Transverse colon (tissue), 3 donors: ENCODE results near the gene TTF2.

Experiments used
- EP300 ChIP-seq: sonication (generic); formaldehyde crosslinking; IDR thresholded peaks from one replicate; pipeline ENCODE4 v1.6.1; 2017; ENCODE audit warnings: antibody characterized with exemption, low read depth
- TF ChIP-seq, protein P1 (sequence below), 5 experiments: fragments of 200-600 bp in 3 of 5; fragments of 450-650 bp in 2 of 5; sonication (generic) in 3 of 5; IDR thresholded peaks; 1 replicate in 2 of 5; 2 replicates in 3 of 5; pipeline ENCODE4 v1.5.1; 2016 to 2017; ENCODE audit warnings: antibody characterized with exemption in 5 of 5, inconsistent platforms in 3 of 5, mild to moderate bottlenecking in 2 of 5, moderate library complexity in 1 of 5

DNA sequence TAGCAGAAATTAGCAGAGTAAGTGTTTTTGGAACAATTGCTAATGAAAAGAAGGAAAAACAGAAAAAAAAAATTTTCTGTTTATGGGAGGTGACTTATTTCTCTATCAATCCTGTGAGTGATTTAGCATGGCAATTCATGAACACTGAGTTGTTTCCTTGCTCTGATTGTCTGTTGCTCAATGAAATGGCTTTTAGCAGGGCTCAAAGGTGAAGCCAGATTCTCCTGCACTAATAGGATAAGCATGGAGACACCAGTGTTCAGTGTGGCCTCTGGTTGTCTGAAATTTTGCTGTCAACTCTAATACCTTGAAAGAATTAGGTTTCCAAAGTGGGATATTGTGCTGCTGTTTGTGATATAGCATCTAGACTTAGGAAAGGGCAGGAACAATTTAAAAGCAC lies 45.6 kb downstream of the TTF2 start:
- TF ChIP-seq, protein P1, sequence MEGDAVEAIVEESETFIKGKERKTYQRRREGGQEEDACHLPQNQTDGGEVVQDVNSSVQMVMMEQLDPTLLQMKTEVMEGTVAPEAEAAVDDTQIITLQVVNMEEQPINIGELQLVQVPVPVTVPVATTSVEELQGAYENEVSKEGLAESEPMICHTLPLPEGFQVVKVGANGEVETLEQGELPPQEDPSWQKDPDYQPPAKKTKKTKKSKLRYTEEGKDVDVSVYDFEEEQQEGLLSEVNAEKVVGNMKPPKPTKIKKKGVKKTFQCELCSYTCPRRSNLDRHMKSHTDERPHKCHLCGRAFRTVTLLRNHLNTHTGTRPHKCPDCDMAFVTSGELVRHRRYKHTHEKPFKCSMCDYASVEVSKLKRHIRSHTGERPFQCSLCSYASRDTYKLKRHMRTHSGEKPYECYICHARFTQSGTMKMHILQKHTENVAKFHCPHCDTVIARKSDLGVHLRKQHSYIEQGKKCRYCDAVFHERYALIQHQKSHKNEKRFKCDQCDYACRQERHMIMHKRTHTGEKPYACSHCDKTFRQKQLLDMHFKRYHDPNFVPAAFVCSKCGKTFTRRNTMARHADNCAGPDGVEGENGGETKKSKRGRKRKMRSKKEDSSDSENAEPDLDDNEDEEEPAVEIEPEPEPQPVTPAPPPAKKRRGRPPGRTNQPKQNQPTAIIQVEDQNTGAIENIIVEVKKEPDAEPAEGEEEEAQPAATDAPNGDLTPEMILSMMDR (IDR thresholded peaks at IDR 0.05), result no peak
- no peak for TF ChIP-seq EP300
